OCI-LY7 (cell line): Measurements from ENCODE around the gene SPDYE3. TPM values are rescaled to one million over a fixed set of nuclear protein-coding genes. Genes with fewer than 3 reads are reported as not detected.
"Not testable (repeated sequence)": the region's sequence is repeated elsewhere in the genome, so short reads cannot be mapped to it uniquely, and the experiment has no call there.

Experiments used
- BruUV-seq: library from RNA; stranded (reverse); fragments of 400-500 nt; replicated peaks from 2 replicates; lab custom pipeline; 2021; lab: Mats Ljungman, UMichigan
- CTCF ChIA-PET: fragments of 300-600 bp; sonication (Branson Sonifier 250); formaldehyde crosslinking; loops from one replicate; lab custom pipeline; 2022; ENCODE audit warnings: antibody characterized with exemption; ENCODE audit not compliant: unreplicated experiment; lab: Charles Lee
- POLR2A ChIA-PET: fragments of 300-600 bp; sonication (Branson Sonifier 250); formaldehyde crosslinking; loops from one replicate; lab custom pipeline; 2022; ENCODE audit warnings: antibody characterized with exemption; lab: Charles Lee
- DNase-seq: peaks from one replicate; pipeline ENCODE4 v3.0.0-alpha.2; 2015; ENCODE audit warnings: low spot score
- H2AFZ ChIP-seq: fragments of 200-600 bp; sonication (generic), shearing (Covaris generic); 2 replicates; pipeline ENCODE4 v1.6.1; 2014; ENCODE audit warnings: mild to moderate bottlenecking, antibody characterized with exemption, low read length, moderate library complexity
- H3K27ac ChIP-seq: fragments of 200-600 bp; sonication (generic); 2 replicates; pipeline ENCODE4 v1.5.1; 2014; ENCODE audit warnings: mixed run types, low read depth, mild to moderate bottlenecking, moderate library complexity, low read length, inconsistent platforms; ENCODE audit not compliant: poor library complexity, severe bottlenecking
- H3K36me3 ChIP-seq: fragments of 200-600 bp; sonication (generic); 2 replicates; pipeline ENCODE4 v1.6.1; 2014; ENCODE audit warnings: mild to moderate bottlenecking, antibody characterized with exemption, low read length, moderate library complexity, mixed read lengths; ENCODE audit not compliant: insufficient read depth
- H3K4me1 ChIP-seq: fragments of 200-600 bp; sonication (generic); 2 replicates; pipeline ENCODE4 v1.5.1; 2014; ENCODE audit warnings: mild to moderate bottlenecking, low read length; ENCODE audit not compliant: insufficient read depth, poor library complexity, severe bottlenecking
- H3K4me2 ChIP-seq: fragments of 200-600 bp; sonication (generic); 2 replicates; pipeline ENCODE4 v1.6.1; 2014; ENCODE audit warnings: mild to moderate bottlenecking, low read length
- H3K4me3 ChIP-seq: fragments of 200-600 bp; sonication (generic); 2 replicates; pipeline ENCODE4 v1.5.1; 2014; ENCODE audit warnings: mild to moderate bottlenecking, low read depth, low read length; ENCODE audit not compliant: poor library complexity, severe bottlenecking
- H3K79me2 ChIP-seq: fragments of 200-600 bp; sonication (generic); 2 replicates; pipeline ENCODE4 v1.6.1; 2016; ENCODE audit warnings: low read depth, mild to moderate bottlenecking, low read length, moderate library complexity, mixed read lengths; ENCODE audit not compliant: insufficient read depth
- H3K9me2 ChIP-seq: fragments of 200-600 bp; sonication (generic); 2 replicates; pipeline ENCODE4 v1.6.1; 2016; ENCODE audit warnings: mild to moderate bottlenecking, low read length, mixed read lengths; ENCODE audit not compliant: insufficient read depth
- H3K9me3 ChIP-seq: fragments of 200-600 bp; sonication (generic); 2 replicates; pipeline ENCODE4 v1.6.1; 2014; ENCODE audit warnings: mild to moderate bottlenecking, mixed run types, low read length, mixed read lengths
- H4K20me1 ChIP-seq: fragments of 200-600 bp; sonication (generic); 2 replicates; pipeline ENCODE4 v1.6.1; 2014; ENCODE audit warnings: mild to moderate bottlenecking, antibody characterized with exemption, low read length, moderate library complexity, mixed read lengths; ENCODE audit not compliant: insufficient read depth
- EZH2phosphoT487 ChIP-seq: fragments of 200-600 bp; sonication (generic); IDR thresholded peaks from 2 replicates; pipeline ENCODE4 v1.6.1; 2018; ENCODE audit warnings: low read depth, borderline replicate concordance, mild to moderate bottlenecking, mixed run types, antibody characterized with exemption, low read length, moderate library complexity, mixed read lengths
- intact Hi-C: fragments of 100-400 bp; cut with micrococcal nuclease; formaldehyde crosslinking; loops from one replicate; pipeline ENCODE4 v1.10.0; 2022; ENCODE audit not compliant: unreplicated experiment
- total RNA-seq, 2 experiments: library from RNA; depleted of rRNA in 1 of 2; stranded (reverse); fragments of >200 nt in 1 of 2; shearing (Covaris generic) in 1 of 2; gene quantifications; 2 replicates each; pipeline ENCODE4 v1.2.3, GENCODE V29; 2014 to 2022
- TF ChIP-seq, protein P1 (sequence below): fragments of 200-600 bp; sonication (generic); conservative IDR thresholded peaks from 2 replicates; pipeline ENCODE4 v1.5.1; 2014; ENCODE audit warnings: mild to moderate bottlenecking, antibody characterized with exemption, low read length, moderate library complexity, mixed read lengths

Gene SPDYE3
- total RNA-seq, 2 experiments from 2014 or later = not detected

- Histone ChIP-seq H3K27ac (no peak overlapping the region), H3K36me3 (peaks cover 98% of the 10 kb centered on the region), H3K4me2 (no peak overlapping the region), H3K79me2 (no peaks in the 10 kb centered on the region), H3K9me3 (no peaks in the 10 kb centered on the region), H2AFZ (no peak overlapping the region), H3K4me1 (peaks cover 15% of the 10 kb centered on the region), H3K4me3 (no peak overlapping the region), H4K20me1 (no peaks in the 10 kb centered on the region), H3K9me2 (no peaks in the 10 kb centered on the region)
- no TSS peak for BruUV-seq
- CTCF ChIA-PET = interaction anchor here (0.6 kb wide), 1 partner anchor 14 kb away, joined by 3 read pairs; no protein-coding TSS in a partner anchor
- POLR2A ChIA-PET = no interaction called here
- TF ChIP-seq EZH2phosphoT487 = no peak
- TF ChIP-seq, protein P1, sequence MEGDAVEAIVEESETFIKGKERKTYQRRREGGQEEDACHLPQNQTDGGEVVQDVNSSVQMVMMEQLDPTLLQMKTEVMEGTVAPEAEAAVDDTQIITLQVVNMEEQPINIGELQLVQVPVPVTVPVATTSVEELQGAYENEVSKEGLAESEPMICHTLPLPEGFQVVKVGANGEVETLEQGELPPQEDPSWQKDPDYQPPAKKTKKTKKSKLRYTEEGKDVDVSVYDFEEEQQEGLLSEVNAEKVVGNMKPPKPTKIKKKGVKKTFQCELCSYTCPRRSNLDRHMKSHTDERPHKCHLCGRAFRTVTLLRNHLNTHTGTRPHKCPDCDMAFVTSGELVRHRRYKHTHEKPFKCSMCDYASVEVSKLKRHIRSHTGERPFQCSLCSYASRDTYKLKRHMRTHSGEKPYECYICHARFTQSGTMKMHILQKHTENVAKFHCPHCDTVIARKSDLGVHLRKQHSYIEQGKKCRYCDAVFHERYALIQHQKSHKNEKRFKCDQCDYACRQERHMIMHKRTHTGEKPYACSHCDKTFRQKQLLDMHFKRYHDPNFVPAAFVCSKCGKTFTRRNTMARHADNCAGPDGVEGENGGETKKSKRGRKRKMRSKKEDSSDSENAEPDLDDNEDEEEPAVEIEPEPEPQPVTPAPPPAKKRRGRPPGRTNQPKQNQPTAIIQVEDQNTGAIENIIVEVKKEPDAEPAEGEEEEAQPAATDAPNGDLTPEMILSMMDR = no peak
- DNase-seq = no peak
- intact Hi-C loops = no loop called here
Observed at GRCh38 chr7:100360135-100360854, 52.8 kb downstream of the SPDYE3 start.

DNA sequence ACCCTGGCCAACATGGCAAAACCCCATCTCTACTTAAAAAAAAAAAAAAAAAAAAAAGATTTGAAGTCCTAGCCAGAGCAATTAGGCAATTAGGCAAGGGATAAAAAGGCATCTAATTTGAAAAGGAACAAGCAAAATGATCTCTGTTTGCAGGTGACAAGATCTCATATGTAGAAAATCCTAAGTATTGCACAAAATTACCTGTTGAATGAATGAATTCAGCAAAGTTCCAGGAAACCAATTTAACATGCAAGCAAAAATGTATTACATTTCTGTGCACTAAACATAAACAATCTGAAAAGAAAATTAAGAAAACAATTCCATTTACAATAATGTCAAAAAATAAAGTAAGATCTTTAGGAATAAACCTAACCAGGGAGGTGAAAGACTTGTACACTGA lies 55.6 kb downstream of the SPDYE3 start:
- DNase-seq = no peak
- intact Hi-C loops = no loop called here
- BruUV-seq = no TSS peak
- Histone ChIP-seq H3K4me2 (no peak overlapping the region), H3K79me2 (no peaks in the 10 kb centered on the region), H3K27ac (no peak overlapping the region), H3K9me3 (no peaks in the 10 kb centered on the region), H3K4me3 (no peak overlapping the region), H3K9me2 (no peaks in the 10 kb centered on the region), H3K36me3 (peaks cover 85% of the 10 kb centered on the region), H3K4me1 (peaks cover 39% of the 10 kb centered on the region), H4K20me1 (no peaks in the 10 kb centered on the region), H2AFZ (no peak overlapping the region)
- no peak for TF ChIP-seq EZH2phosphoT487
- ChIA-PET CTCF (no interaction called here), POLR2A (no interaction called here)

DNA sequence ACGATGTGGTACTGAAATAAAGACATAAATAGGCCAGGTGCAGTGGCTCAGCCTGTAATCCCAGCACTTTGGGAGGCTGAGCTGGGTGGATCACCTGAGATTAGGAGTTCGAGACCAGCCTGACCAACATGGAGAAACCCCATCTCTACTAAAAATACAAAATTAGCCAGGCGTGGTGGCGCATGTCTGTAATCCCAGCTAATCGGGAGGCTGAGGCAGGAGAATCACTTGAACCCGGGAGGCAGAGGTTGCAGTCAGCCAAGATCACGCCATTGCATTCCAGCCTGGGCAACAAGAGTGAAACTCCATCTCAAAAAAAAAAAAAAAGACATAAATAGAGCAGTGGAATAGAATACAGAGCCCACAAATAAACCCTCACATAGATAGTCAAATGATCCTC lies 56.3 kb downstream of the SPDYE3 start:
- H3K79me2 ChIP-seq, H2AFZ ChIP-seq, H3K9me2 ChIP-seq, H3K27ac ChIP-seq, DNase-seq, intact Hi-C loops, POLR2A ChIA-PET, BruUV-seq, H4K20me1 ChIP-seq, H3K4me2 ChIP-seq, CTCF ChIA-PET, H3K4me3 ChIP-seq, H3K9me3 ChIP-seq: not testable (repeated sequence)
- peaks cover 39% of the 10 kb centered on the region for H3K4me1 ChIP-seq
- H3K36me3 ChIP-seq = peaks cover 85% of the 10 kb centered on the region
